B cell (primary cell): ENCODE measurements around the gene FAM3A. TPM values are rescaled to one million over a fixed set of nuclear protein-coding genes. Genes with fewer than 3 reads are reported as not detected.

Experiments
- polyA plus RNA-seq: library from polyadenylated mRNA; depleted of rRNA; stranded (reverse); fragments of >200 nt; gene quantifications from 2 replicates; pipeline ENCODE4 v1.2.3, GENCODE V29; 2012
- small RNA-seq: library from RNA; depleted of rRNA; stranded (forward); fragments of <200 nt; gene quantifications from one replicate; pipeline ENCODE3, GENCODE V24; 2012; ENCODE audit warnings: low replicate concordance, low read depth; ENCODE audit not compliant: insufficient read length
- total RNA-seq, 2 donors: library from RNA; stranded (reverse); fragments of 120-200 nt in 1 of 2; gene quantifications; 1 replicate in 1 of 2; 2 replicates in 1 of 2; pipeline versions ENCODE4 v1.2.3 to v1.2.4, GENCODE V29; 2013 to 2022

FAM3A gene
- total and polyA plus RNA-seq, 2 donors (not counting 1 experiment from before 2014, with no cell fraction given): 39.6 to 59.4 TPM

Small RNA genes lying within 50 kb of the gene (small RNA-seq; reads per million reads assigned to genes)
- gene RN7SL697P: not detected

Other genes starting within 250 kb of the FAM3A start
- gene TEX28, start 221.1 kb downstream of the FAM3A start, total RNA-seq: not detected in 2 replicates
- not detected in 2 replicates for gene TEX28, start 221.1 kb downstream of the FAM3A start, polyA plus RNA-seq
- gene TKTL1, start 220.4 kb downstream of the FAM3A start, total RNA-seq: 0.22 and 0.96 TPM in 2 replicates
- gene TKTL1, start 220.4 kb downstream of the FAM3A start, polyA plus RNA-seq: 0.18 and 0.37 TPM in 2 replicates
- 510 and 523 TPM in 2 replicates for gene FLNA, start 141.6 kb downstream of the FAM3A start, total RNA-seq
- 281 and 342 TPM in 2 replicates for gene FLNA, start 141.6 kb downstream of the FAM3A start, polyA plus RNA-seq
- gene EMD, start 136.9 kb downstream of the FAM3A start, total RNA-seq: 67.2 and 81.7 TPM in 2 replicates
- 132 and 156 TPM in 2 replicates for gene EMD, start 136.9 kb downstream of the FAM3A start, polyA plus RNA-seq
- gene RPL10, start 117.9 kb downstream of the FAM3A start, total RNA-seq: 3,946 and 4,073 TPM in 2 replicates
- 9,737 and 16,482 TPM in 2 replicates for gene RPL10, start 117.9 kb downstream of the FAM3A start, polyA plus RNA-seq
- 24.6 TPM in 2 replicates for gene DNASE1L1, start 107.0 kb downstream of the FAM3A start, total RNA-seq
- gene DNASE1L1, start 107.0 kb downstream of the FAM3A start, polyA plus RNA-seq: 30.4 and 49.2 TPM in 2 replicates
- 117 and 118 TPM in 2 replicates for gene TAFAZZIN, start 104.7 kb downstream of the FAM3A start, total RNA-seq
- 224 and 241 TPM in 2 replicates for gene TAFAZZIN, start 104.7 kb downstream of the FAM3A start, polyA plus RNA-seq
- gene ATP6AP1, start 87.6 kb downstream of the FAM3A start, total RNA-seq: 55.6 and 57.7 TPM in 2 replicates
- gene ATP6AP1, start 87.6 kb downstream of the FAM3A start, polyA plus RNA-seq: 38.9 and 47.1 TPM in 2 replicates
- gene GDI1, start 79.1 kb downstream of the FAM3A start, total RNA-seq: 194 and 199 TPM in 2 replicates
- 311 and 436 TPM in 2 replicates for gene GDI1, start 79.1 kb downstream of the FAM3A start, polyA plus RNA-seq
- 70.4 and 79.8 TPM in 2 replicates for gene FAM50A, start 72.1 kb downstream of the FAM3A start, total RNA-seq
- 44.5 and 60.0 TPM in 2 replicates for gene FAM50A, start 72.1 kb downstream of the FAM3A start, polyA plus RNA-seq
- gene PLXNA3, start 58.0 kb downstream of the FAM3A start, total RNA-seq: 114 and 120 TPM in 2 replicates
- gene PLXNA3, start 58.0 kb downstream of the FAM3A start, polyA plus RNA-seq: 50.5 and 68.6 TPM in 2 replicates
- gene LAGE3, start 37.0 kb downstream of the FAM3A start, total RNA-seq: 17.0 and 19.3 TPM in 2 replicates
- 13.6 and 19.9 TPM in 2 replicates for gene LAGE3, start 37.0 kb downstream of the FAM3A start, polyA plus RNA-seq
- gene UBL4A, start 29.6 kb downstream of the FAM3A start, total RNA-seq: 23.3 and 29.5 TPM in 2 replicates
- 7.7 and 13.1 TPM in 2 replicates for gene UBL4A, start 29.6 kb downstream of the FAM3A start, polyA plus RNA-seq
- 16.7 and 17.9 TPM in 2 replicates for gene SLC10A3, start 25.6 kb downstream of the FAM3A start, total RNA-seq
- 26.6 and 36.9 TPM in 2 replicates for gene SLC10A3, start 25.6 kb downstream of the FAM3A start, polyA plus RNA-seq
- gene G6PD, start 30.6 kb upstream of the FAM3A start, total RNA-seq: 57.2 and 61.2 TPM in 2 replicates
- gene G6PD, start 30.6 kb upstream of the FAM3A start, polyA plus RNA-seq: 64.4 and 66.0 TPM in 2 replicates
- 65.1 and 72.0 TPM in 2 replicates for gene IKBKG, start 31.4 kb upstream of the FAM3A start, total RNA-seq
- 43.9 and 46.7 TPM in 2 replicates for gene IKBKG, start 31.4 kb upstream of the FAM3A start, polyA plus RNA-seq
- not detected in 2 replicates for gene CTAG1A, start 68.9 kb upstream of the FAM3A start, total RNA-seq
- gene CTAG1A, start 68.9 kb upstream of the FAM3A start, polyA plus RNA-seq: not detected in 2 replicates
- not detected in 2 replicates for gene CTAG1B, start 103.0 kb upstream of the FAM3A start, total RNA-seq
- 0.09 TPM in 1 of 2 replicates, not detected in the other for gene CTAG1B, start 103.0 kb upstream of the FAM3A start, polyA plus RNA-seq
- gene CTAG2, start 137.3 kb upstream of the FAM3A start, total RNA-seq: not detected in 2 replicates
- not detected in 2 replicates for gene CTAG2, start 137.3 kb upstream of the FAM3A start, polyA plus RNA-seq
- 16.5 and 17.2 TPM in 2 replicates for gene GAB3, start 234.8 kb upstream of the FAM3A start, total RNA-seq
- 13.2 and 15.5 TPM in 2 replicates for gene GAB3, start 234.8 kb upstream of the FAM3A start, polyA plus RNA-seq
- gene DKC1, start 246.6 kb upstream of the FAM3A start, total RNA-seq: 73.5 and 84.2 TPM in 2 replicates
- gene DKC1, start 246.6 kb upstream of the FAM3A start, polyA plus RNA-seq: 18.8 and 42.7 TPM in 2 replicates